Measurements from ENCODE around the gene UPK3A.
"Not testable (repeated sequence)": the region's sequence is repeated elsewhere in the genome, so short reads cannot be mapped to it uniquely, and the experiment has no call there.

UPK3A gene

GRCh38 chr22:45319324-45319685, 34.6 kb downstream of the UPK3A start:
- H3K27ac ChIP-seq = no peak overlapping the region
- TF ChIP-seq CTCF (conservative IDR thresholded peaks at IDR 0.05) (no peak), ZFX (IDR thresholded peaks at IDR 0.05) (no peak)

- no peak overlapping the region for H3K27ac ChIP-seq
- TF ChIP-seq ZFX (IDR thresholded peaks at IDR 0.05) = no peak
- no peak for TF ChIP-seq CTCF (conservative IDR thresholded peaks at IDR 0.05)
These were observed 35.7 kb downstream of the UPK3A start for GRCh38 chr22:45320357-45320976.

- no peak for TF ChIP-seq ZFX (IDR thresholded peaks at IDR 0.05)
- TF ChIP-seq CTCF (conservative IDR thresholded peaks at IDR 0.05) = no peak
- H3K27ac ChIP-seq = no peak overlapping the region
These were observed 37.1 kb downstream of the UPK3A start for GRCh38 chr22:45321827-45322226.

GRCh38 chr22:45322873-45323525, 38.2 kb downstream of the UPK3A start:
- no peak for TF ChIP-seq CTCF (conservative IDR thresholded peaks at IDR 0.05)
- no peak for TF ChIP-seq ZFX (IDR thresholded peaks at IDR 0.05)
- no peak overlapping the region for H3K27ac ChIP-seq

- no peak overlapping the region for H3K27ac ChIP-seq
These were observed 38.9 kb downstream of the UPK3A start for GRCh38 chr22:45323695-45324094.

GRCh38 chr22:45324311-45324711, 39.6 kb downstream of the UPK3A start:
- TF ChIP-seq ZFX (IDR thresholded peaks at IDR 0.05) = no peak
- H3K27ac ChIP-seq = no peak overlapping the region

More at GRCh38 chr22:45323695-45324094, 38.9 kb downstream of the UPK3A start:
- TF ChIP-seq CTCF (conservative IDR thresholded peaks at IDR 0.05) (no peak), ZFX (IDR thresholded peaks at IDR 0.05) (no peak)

- not testable (repeated sequence) for H3K27ac ChIP-seq
These were observed 43.5 kb downstream of the UPK3A start for GRCh38 chr22:45328261-45328660.

- no peak overlapping the region for H3K27ac ChIP-seq
- no peak for TF ChIP-seq CTCF (conservative IDR thresholded peaks at IDR 0.05)
- no peak for TF ChIP-seq ZFX (IDR thresholded peaks at IDR 0.05)
These were observed 44.2 kb downstream of the UPK3A start for GRCh38 chr22:45328822-45329529.
